AG09319 (cell line): ENCODE data around the gene AMBP.

Experiments
- DNase-seq: peaks from one replicate; pipeline ENCODE4 v3.0.0-alpha.2; 2010; ENCODE audit warnings: low read depth; ENCODE audit errors: extremely low read depth
- CTCF ChIP-seq: IDR thresholded peaks from 2 replicates; pipeline ENCODE4 v1.5.1; 2011; ENCODE audit warnings: low read depth, mild to moderate bottlenecking, inconsistent platforms, low read length, moderate library complexity

Gene AMBP

DNA sequence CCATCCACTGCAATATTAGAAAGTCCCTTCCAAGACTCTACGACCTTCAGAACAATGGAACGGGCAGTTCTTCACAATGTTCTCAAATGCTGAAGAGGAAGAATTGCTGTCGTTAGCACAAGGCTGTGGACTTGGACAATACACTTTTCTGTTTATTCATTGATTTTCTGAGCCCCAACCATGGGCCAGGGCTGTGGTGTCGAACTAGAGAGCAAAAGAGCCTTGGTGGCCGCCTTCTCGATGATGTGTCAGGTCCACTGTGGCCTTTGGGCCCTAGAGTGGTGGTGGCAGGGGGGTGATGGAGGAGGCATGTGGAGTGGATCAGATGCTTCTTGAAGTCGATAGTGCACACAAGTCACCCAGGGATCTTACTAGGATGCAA lies 39.5 kb upstream of the AMBP start:
- no peak for DNase-seq
- no peak for TF ChIP-seq CTCF

- DNase-seq = no peak
- no peak for TF ChIP-seq CTCF
Measured at GRCh38 chr9:114116126-114116747, 38.1 kb upstream of the AMBP start.

DNA sequence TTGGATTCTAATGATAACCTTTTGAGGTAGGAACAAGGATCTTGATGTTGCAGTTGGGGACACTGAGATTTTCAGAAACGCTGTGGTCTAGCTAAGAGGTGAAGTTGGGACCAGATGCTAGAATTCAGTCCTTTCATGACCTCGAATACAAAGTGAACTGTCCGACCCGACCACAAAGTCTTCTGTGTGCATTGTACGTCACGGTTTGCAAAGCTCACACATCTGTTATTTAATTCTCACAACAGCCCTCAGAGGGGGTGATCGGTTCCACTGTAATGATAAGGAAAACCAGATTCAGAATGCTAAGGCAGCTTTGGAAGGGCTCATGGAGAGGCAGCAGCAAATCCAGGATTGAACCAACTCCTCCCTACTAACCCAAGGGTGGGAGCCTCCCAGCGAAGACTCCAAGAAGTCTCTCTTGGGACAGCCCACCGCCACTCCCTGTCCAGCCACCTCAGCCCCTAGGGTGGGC lies 37.6 kb upstream of the AMBP start:
- DNase-seq = no peak
- no peak for TF ChIP-seq CTCF

DNA sequence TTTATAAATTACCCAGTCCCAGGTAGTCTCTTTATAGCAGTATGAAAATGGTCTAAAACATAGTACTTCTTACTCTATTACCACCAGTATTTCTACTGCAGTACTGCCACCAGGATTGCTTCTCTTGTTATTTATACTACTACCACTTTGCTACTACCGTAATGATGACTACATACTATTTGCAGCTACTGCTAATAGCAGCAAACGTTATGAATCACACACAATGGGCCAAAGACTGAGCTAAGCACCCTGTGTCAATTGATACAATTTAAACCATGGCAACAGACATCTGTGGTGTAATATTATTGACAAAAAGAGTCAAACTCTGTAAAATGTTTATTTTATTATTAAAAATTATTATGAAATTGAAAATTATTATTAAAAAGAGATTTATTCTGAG lies 36.3 kb upstream of the AMBP start:
- no peak for DNase-seq
- TF ChIP-seq CTCF = no peak

GRCh38 chr9:114112778-114113584 lies 34.9 kb upstream of the AMBP start:
- DNase-seq = peak; percentile 32
- no peak for TF ChIP-seq CTCF

- no peak for TF ChIP-seq CTCF
- no peak for DNase-seq
Measured at GRCh38 chr9:114112325-114112724, 34.2 kb upstream of the AMBP start.

GRCh38 chr9:114110180-114110579 lies 32.1 kb upstream of the AMBP start:
- no peak for TF ChIP-seq CTCF
- DNase-seq = peak; percentile 23
